Measurements from ENCODE around the gene UBE2N.
A peak's percentile ranks its signal among the peaks of the same experiment; 100 is the strongest.
"Not testable (repeated sequence)": the region's sequence is repeated elsewhere in the genome, so short reads cannot be mapped to it uniquely, and the experiment has no call there.

The UBE2N gene

DNA sequence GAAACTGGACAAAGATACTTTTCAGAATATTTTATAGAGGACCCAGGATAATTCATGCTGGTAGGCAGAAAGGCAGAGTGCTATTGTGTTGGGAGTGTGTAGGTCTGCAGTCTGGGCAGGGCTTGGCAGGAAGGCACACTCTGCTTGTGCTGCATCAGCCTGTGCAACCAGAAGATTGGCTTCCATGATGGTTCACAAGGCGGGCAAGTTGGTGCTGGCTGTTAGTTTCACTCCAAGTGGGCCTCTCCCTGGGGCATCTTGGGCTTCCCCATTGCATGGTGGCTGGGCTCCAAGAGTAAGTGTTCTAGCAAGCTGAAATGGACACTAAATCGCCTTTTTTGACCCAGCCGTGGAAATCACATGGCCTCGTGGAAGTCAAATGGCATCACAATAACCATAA is 1.8 kb upstream of the UBE2N start:
- no peak for DNase-seq (ENCODE audit: low spot score)

DNA sequence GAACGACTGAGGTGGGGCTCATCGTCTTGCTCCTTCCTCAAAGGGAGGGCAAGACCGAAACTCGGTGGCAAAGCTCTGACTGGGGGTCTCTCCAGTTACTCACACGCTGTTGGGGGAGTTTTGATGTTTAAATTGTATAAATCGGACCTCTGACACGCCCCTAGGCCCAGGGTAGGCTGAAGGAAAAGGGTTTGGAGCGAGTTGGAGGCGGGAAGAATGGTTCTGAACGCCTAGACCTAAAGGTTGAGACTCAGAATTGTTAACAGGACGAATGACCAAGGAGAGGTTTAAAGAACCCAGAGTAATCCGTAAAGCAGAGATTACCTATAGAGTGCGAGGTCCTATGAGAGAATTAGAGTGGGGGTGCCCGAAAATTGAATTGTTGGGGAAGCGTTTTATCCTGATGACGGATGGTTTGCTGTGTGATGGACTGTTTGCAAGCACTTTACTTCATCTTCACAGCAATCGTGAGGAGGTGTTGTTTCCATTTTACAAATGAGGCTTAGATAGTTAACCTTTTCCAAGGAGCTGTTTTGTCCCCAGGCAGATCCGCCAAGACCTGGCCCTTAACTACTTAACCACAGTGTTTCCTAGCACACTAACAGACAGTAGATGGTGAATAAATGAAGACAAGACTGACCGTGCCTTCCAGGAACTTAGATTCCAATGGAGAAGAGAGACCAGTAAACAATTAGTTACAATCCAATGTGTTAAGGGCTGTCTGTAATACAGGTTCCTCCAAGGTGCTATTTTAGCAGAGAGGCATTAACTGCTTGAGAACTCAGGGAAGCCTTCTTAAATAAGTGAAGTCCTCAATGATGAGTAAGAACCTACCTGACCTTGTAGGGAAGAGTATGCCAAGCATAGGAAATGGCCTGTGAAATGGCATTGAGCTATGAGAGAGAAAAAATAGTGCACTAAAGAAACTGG is 929 bp upstream of the UBE2N start:
- DNase-seq (ENCODE audit: low spot score) = peak; percentile 38

DNA sequence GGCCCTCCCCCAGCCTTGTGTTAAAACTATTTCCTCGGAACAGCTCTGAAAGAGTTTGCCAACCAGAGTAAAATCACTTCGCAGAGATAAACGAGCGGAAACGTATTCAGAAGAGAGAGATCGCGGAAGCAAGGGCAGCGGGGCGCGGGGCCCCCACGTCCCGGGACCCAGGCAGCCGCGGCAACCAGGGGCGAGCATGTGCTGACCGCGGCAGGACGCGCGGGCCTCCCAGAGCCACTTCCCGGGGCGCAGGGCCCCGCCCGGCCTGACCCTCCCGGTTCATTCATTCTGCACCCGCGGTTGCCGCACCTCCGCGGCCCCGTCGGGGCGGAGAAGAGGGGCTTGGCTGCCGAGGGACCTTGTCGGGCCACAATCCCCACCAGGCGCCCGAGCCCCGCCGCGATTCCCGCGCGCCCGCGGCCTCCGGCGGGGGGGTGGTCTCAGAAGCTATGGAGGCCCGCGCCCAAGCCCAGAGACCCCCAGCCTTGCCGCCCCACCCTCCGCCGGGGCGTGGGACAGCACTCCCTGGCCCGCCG is 598 bp downstream of the UBE2N start:
- peak; percentile 60 for DNase-seq (ENCODE audit: low spot score)

DNA sequence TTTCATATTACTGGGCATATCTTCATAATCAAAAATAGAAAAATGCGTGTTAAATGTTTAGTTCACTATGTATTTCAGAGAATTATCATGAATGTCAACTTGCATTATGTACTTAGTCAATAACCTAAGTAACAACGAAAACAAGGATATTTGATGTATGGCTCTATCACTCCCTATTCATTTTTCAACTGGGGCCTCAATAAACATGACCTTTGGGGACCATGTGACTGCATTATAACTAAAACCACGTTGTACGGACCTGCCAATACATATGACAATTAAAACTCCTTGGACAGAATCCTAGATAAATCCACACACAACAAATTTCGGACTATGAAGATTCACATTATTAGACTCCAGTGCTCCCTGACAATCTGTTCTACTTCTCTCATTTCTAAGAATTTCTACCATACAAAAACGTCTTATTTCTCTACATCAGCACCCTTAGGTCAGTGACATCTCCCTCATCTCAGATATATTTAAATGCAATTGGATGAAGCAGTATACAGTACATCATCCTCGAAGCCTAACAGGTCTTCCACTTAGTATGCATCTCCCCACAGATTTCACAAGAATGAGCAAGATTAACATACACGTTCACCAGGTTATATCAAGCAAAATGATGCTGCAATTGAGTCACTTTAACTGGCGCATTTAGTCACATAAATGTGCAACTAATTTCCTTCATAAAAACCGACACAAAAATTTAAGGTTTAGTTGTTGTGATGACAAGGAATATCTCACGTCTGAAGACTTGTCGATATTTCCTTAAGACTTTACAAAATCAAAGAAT is 1.5 kb downstream of the UBE2N start:
- peak; percentile 39 for DNase-seq (ENCODE audit: low spot score)

DNA sequence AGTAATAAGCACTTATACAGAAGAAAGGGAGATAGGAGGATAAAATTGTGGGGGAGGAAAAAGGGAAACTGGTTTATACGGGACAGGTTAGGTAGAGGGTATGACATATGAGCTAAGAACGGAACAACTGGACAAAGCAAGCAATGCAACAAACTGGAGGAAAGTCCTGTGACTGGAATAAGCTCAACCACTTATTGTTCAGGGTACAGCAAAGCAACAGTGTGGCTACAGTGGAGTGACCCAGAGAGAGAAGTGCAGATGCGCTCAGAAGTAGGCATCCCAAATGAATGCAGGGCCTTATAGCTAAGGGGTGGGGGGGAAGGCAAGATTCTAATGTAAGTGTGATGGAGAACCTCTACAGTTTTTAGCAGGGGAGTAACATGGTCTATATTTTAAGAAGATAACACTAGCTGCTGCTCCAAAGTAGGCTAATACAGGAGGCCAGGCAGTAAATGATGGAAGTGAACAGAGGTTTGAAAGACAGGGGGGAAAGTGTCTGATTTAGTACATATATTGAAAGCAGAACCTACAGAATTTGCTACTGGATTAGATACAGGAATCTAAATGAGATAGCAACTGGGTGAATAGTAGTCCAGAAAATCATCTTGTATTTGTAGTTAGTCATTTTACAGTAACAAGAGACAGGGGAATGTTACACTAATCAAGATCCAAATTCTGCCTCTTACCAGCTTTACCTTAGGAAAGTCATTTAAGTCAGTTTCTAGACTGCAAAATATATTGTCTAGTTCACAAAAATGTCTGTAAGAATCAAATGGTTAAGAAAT is 3.3 kb downstream of the UBE2N start:
- DNase-seq (ENCODE audit: low spot score) = peak; percentile 32

DNA sequence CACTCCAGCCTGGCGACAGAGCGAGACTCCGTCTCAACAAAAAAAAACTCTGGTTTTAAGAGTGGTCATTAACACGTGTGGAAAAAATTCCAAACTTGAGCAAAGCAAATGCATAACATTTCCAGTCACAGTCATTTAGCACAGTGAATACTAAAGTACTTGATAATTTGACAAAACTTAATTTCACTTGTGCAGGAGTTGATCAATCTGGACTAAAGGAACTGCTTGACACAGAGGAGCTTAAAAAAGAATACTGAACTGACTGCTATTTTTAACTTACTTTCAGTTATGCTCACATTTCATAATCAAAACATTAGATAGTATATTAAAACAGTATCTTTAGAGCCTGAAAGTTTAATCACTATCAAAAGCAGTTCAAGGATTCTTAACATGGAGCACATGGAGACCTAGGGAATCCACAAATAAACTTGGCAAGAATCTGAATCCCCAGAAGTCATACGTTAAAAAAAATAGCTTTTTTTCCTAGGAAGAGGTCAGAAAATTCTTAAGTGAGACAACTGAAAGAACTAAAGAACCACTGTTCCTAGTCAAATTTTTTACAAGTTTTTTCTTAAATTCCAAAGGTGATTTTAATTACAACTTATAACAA is 7.4 kb downstream of the UBE2N start:
- peak; percentile 36 for DNase-seq (ENCODE audit: low spot score)

DNA sequence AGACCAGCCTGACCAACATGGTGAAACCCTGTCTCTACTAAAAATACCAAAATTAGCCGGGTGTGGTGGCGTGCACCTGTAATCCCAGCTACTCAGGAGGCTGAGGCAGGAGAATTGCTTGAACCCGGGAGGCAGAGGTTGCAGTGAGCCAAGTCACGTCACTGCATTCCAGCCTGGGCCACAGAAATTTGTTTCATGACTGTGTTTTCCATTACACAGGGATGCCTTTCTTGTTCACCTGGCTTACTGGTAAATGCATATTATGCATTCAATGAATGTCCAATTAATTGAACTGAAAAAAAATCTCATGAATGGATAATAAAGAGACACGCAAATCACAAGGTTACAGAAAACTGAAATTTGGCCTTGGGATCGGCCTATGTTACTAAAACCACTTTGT is 9.7 kb downstream of the UBE2N start:
- not testable (repeated sequence) for DNase-seq (ENCODE audit: low spot score)

DNA sequence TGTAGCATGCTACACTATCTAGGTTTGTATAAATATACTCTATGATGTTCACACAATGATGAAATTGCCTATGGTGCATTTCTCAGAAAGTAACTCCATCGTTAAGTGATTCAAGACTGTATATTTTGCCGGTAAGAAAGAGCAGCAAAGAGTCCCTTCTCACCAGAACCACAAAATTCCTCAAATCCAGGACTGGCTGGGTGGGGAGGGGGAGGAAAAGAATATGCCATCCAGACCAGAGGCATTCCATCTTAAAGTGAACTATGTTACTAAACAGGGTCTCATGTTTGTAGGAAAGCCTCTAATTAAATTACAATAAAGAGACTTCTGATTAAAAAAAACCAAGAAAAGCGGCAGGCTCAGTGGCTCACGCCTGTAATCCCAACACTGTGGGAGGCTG is 11.5 kb downstream of the UBE2N start:
- no peak for DNase-seq (ENCODE audit: low spot score)

DNA sequence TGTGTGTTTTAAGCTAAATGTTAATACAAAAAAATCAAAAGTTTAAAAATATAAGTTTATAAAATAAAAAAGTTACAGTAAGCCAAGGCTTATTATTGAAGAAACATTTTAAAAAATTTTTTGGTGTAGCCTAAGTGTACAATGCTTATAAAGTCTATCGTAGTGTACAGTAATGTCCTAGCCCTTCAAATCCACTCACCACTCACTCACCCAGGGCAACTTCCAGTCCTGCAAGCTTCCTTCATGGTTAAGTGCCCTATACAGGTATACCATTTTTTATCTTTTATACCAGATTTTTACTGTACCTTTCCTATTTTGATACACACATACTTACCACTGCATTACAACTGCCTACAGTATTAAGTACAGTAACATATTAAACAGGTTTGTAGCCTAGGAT is 11.9 kb downstream of the UBE2N start:
- DNase-seq (ENCODE audit: low spot score) = no peak

DNA sequence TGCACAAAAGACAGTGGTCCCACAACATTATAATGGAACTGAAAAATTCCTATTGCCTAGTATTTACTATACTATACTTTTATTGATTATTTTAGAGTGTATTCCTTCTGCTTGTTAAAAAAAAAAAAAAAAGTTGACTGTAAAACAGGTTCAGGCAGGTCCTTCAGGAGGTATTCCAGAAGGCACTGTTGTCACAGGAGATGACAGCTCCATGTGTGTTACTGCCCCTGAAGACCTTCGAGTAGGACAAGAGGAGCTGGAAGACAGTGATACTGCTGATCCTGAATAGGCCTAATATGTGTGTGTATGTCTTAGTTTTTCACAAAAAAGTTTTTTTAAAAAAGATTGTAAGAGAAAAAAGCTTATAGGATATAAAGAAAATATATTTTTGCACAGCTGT is 12.3 kb downstream of the UBE2N start:
- no peak for DNase-seq (ENCODE audit: low spot score)

DNA sequence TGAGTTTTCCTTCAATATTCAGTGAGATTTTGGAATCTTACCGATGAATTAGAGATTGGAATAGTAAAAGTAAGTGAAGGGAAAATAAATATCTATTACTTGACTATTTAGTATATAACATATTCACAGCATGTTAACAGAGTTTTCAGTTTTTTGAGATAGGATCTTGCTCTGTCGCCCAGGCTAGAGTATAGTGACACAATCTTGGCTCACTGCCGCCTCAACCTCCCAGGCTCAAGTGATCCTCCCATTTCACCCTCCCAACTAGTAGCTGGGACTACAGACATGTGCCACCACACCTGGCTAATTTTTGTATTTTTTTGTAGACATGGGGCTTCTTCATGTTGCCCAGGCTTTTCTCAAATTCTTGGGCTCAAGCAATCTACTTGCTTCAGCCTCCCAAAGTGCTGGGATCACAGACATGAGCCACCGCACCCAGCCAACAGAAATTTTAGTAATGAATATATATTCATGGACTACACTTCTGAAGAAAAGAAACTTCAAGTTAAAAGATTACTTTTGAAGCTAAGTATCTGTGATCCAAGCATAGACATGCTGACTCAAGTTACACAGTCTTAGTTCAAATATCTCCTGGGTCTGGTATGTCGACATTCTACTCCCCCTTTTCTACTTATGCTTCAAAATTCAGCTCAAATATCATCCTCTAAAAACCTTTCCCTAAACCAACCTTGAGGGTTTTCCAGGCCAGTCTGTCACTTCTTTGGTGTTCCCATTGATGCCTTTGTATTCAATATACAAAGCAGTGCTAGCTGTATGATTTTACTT is 13.8 kb downstream of the UBE2N start:
- no peak for DNase-seq (ENCODE audit: low spot score)

DNA sequence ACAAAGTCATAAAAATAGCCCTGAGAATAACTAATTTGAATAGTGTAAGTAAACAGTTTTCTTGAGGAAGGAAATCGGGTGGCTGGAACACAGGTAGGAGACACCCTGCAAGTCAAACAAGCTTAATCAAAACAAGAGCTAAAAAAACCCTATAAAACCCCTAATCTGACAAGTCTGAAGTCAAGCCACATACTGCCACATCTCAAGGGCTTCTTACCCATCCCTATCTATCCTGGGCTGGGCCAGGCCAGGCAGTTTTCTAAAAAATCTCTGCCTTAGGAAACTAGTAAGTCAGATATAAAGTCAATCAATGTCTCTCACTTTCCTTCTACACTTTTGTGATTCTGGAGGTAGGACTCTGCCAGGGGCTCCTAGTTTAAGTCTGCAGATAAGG is 15.3 kb downstream of the UBE2N start:
- no peak for DNase-seq (ENCODE audit: low spot score)

DNA sequence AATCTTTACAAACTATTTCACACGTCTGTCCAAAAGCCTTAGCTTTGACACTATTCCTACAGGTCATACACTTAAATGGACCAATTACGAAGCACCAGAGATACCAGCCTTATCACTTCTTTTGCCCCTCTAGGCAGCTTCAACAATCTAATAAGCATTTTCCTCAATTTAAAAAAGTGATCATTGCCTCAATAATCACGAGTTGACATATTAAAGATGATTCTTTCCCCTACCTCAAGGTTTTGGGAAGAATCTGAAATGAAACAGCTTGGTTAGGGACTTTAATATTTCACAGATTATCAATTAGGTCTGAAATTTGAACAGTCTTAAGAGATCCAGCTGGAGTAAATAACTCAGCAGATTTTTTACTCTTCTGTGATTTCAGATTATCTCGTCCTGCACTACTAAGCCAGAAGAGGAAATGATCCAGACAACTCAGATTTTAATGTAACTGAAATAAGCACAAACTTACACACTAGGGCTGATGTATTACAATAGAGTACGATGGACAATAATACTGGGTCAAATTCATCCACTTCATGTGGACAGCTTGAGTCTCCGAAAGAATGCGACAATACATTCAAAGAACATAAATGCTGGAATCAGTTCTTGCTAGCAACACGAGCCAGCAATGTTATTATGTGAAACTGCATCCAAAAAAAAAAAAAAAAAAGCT is 15.9 kb downstream of the UBE2N start:
- no peak for DNase-seq (ENCODE audit: low spot score)

DNA sequence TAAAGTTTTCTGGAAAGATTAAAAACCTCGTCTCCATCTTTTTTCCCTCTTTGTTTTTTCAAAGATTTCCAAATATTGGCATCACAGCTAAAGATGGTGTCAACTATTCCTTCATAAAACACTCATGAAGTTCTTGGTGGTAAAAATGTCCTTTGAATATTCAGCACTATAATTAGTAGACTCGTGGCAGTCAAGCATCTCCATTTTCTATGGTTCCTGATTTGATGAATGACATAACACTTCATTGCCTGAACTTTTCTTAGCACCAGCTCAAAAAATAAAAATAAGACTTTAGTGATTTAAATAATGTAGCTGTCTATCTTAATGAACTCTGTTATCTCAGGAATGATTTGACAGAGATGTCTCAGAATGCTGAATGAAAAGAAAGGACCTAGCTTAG is 19.7 kb downstream of the UBE2N start:
- DNase-seq (ENCODE audit: low spot score) = no peak

DNA sequence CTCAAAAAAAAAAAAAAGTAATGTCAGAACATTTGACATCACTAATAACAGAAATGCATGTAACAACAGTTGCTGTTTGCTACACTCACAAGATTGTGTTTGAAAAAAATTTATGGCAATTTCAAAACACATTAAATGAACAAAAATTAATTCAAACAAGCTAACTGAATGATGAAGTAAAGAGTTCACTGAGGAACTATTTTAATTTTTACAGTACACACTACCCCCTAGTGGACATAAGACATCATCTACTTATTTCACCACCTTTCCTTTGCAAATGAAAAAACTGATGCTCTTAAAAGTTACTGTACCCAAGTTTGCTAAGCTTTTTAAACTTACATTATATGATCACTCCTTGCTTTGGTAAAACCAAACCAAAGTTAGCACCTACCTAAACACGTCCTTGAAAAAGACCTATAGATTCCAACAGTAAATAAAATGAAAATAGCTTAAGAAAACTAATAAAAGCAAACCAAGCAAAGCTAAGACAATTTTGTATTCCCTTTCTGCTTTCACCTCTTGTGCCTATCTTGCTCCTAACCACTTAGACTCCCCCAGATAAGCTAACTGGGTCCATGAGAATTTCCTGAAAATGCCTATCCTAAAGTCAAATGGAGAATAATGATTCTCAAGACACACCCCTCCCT is 22.2 kb downstream of the UBE2N start:
- peak; percentile 76 for DNase-seq (ENCODE audit: low spot score)

DNA sequence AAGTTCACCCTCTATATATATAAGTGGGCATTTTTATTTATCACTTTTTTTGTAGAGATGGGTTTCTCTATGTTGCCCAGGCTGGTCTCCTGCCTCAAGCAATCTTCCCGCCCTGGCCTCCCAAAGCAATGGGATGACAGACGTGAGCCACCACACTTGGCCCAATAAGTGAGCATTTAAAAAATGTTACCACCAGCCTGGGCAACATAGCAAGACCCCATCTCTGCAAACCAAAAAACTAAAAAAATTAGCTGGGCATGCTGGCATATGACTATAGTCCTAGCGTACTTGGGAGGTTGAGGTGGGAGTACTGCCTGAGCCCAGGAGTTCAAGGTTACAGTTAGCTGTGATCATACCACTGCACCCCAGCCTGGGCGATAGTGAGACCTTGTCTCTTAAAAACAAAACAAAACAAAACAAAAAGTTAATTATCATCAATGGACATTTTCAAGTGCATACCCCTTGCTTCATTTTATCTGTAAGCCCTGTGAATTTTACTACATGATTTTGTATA is 23.7 kb downstream of the UBE2N start:
- no peak for DNase-seq (ENCODE audit: low spot score)

DNA sequence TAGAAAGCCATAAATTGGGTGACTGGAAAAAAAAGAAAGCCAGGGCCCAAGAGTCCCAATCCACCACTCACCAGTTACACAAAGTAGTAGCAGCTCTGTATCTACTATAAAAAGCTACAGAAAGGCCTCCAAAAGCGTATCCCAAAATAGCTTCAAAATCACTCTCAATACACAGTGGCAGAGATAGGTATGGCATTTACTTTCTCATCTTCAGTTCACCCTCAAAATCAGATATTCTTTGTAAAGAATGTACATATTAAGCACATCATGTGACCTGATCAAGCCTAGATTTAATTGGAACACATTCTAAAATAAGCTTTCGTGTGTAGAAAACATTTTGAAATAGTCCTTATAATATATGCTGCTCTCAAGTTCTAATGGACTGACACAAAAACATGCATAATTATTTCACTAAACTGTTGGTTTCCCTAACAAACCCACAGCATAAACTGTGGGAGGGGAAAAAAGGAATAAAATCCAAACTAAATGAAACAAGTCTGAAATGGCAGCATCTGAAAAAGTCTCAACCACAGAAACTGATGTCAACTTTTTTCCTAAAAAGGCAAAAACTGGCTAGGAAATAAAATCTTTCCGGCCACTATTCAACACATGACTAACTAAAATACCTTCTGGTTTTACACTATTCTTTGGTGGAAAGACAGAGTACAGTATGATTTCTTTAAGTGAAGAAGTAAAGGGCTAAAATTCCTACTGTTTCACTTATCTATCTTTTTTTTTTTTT is 25.9 kb downstream of the UBE2N start:
- peak; percentile 17 for DNase-seq (ENCODE audit: low spot score)

DNA sequence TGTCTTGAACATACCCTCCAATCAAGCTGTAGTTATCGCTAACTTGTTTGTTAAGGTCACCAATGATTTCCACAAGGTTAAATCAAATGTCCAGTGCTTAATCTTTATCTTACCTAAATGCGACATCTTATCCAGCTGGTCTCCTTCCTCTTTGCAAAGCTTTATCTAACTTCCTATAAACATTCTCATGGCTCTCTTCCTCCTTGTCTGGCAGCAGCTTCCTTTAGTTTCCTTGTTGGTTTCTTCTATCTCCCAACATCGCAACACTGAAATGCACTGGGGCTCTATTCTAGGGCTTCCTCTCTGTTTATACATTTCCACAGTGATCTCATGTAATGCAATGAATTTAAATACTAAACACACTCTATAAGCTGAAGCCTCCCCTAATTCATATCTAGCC is 28.7 kb downstream of the UBE2N start:
- no peak for DNase-seq (ENCODE audit: low spot score)

DNA sequence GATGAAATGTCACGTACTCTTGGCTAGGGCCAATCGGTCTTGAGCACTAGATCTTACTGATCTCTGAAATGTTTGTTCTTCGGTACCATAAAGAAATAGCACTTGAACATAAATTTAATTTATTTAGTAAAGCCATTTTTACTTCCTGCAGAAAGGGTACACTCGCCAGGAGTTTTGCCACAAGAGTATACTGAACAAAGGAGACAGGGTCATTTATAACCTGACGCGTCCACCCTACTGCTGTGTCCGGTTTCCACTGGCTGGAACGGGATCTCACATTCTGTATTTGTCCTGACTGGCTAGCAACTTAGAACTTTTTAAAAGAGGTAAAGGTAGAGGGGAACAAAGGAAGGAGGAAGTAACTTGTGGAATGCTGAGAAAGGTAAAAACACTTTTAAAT is 29.4 kb downstream of the UBE2N start:
- DNase-seq (ENCODE audit: low spot score) = not testable (repeated sequence)

Measured in NAMALWA (cell line).